GM06990 (cell line): ENCODE data around the gene SLC35F3.

Experiments used
- DNase-seq: peaks from one replicate; pipeline ENCODE4 v3.0.0-alpha.2; 2011; ENCODE audit not compliant: insufficient read length; ENCODE audit errors: extremely low read depth
- H3K27me3 ChIP-seq: replicated peaks from 2 replicates; pipeline ENCODE4 v1.6.0; 2011; ENCODE audit warnings: low read length; ENCODE audit not compliant: control insufficient read depth, insufficient read depth
- H3K36me3 ChIP-seq: 2 replicates; pipeline ENCODE4 v1.5.1; 2011; ENCODE audit warnings: low read length; ENCODE audit not compliant: control insufficient read depth, insufficient read depth
- H3K4me3 ChIP-seq: replicated peaks from 2 replicates; pipeline ENCODE4 v1.5.1; 2011; ENCODE audit warnings: low read depth, mild to moderate bottlenecking, control low read depth, low read length
- CTCF ChIP-seq: IDR thresholded peaks from 2 replicates; pipeline ENCODE4 v1.5.1; 2011; ENCODE audit warnings: low read length, control low read depth, mild to moderate bottlenecking, inconsistent platforms; ENCODE audit not compliant: insufficient read depth, poor library complexity, severe bottlenecking

The SLC35F3 gene

GRCh38 chr1:233936842-233937241 is 32.4 kb downstream of the SLC35F3 start:
- TF ChIP-seq CTCF = no peak
- Histone ChIP-seq H3K4me3 (no peak overlapping the region), H3K27me3 (no peaks in the 10 kb centered on the region; the same call in 1 of the 2 replicates), H3K36me3 (no peaks in the 10 kb centered on the region)
- no peak for DNase-seq

- H3K36me3 ChIP-seq = no peaks in the 10 kb centered on the region
- no peaks in the 10 kb centered on the region for H3K27me3 ChIP-seq
- no peak for DNase-seq
- H3K4me3 ChIP-seq = no peak overlapping the region
- no peak for TF ChIP-seq CTCF
These were observed 34.0 kb downstream of the SLC35F3 start for GRCh38 chr1:233938476-233938875.

- no peak overlapping the region for H3K4me3 ChIP-seq
- no peaks in the 10 kb centered on the region for H3K27me3 ChIP-seq
- TF ChIP-seq CTCF = no peak
- H3K36me3 ChIP-seq = no peaks in the 10 kb centered on the region
- DNase-seq = no peak
These were observed 35.0 kb downstream of the SLC35F3 start for GRCh38 chr1:233939451-233939850.

- Histone ChIP-seq H3K4me3 (no peak overlapping the region), H3K27me3 (no peaks in the 10 kb centered on the region), H3K36me3 (no peaks in the 10 kb centered on the region)
- no peak for TF ChIP-seq CTCF
- DNase-seq = no peak
These were observed 36.4 kb downstream of the SLC35F3 start for GRCh38 chr1:233940908-233941307.

- no peak for DNase-seq
- no peaks in the 10 kb centered on the region for H3K27me3 ChIP-seq
- no peak overlapping the region for H3K4me3 ChIP-seq
- H3K36me3 ChIP-seq = no peaks in the 10 kb centered on the region
- no peak for TF ChIP-seq CTCF
These were observed 40.1 kb downstream of the SLC35F3 start for GRCh38 chr1:233944601-233945000.

- Histone ChIP-seq H3K36me3 (no peaks in the 10 kb centered on the region), H3K4me3 (no peak overlapping the region), H3K27me3 (no peaks in the 10 kb centered on the region)
- DNase-seq = no peak
- no peak for TF ChIP-seq CTCF
These were observed 41.1 kb downstream of the SLC35F3 start for GRCh38 chr1:233945573-233945972.
